NOMO-1 (cell line): ENCODE measurements around the gene DHX29.
"Not testable (repeated sequence)": the region's sequence is repeated elsewhere in the genome, so short reads cannot be mapped to it uniquely, and the experiment has no call there.

ENCODE experiments used
- DNase-seq, 2 experiments: peaks; one replicate each; lab custom pipeline; 2025; ENCODE audit not compliant: unreplicated experiment in 2 of 2; lab: John Stamatoyannopoulos, UW

The DHX29 gene

GRCh38 chr5:55307383-55308253 lies at the start of gene DHX29, which contains the start of gene MTREX:
TSS of gene DHX29 (minus strand) at chr5:55307694. CDS start at chr5:55307573, 121 bp downstream.
TSS of gene MTREX (plus strand) at chr5:55307989. CDS start at chr5:55308014, 25 bp downstream.
- DNase-seq: peak; percentile 84 to 85

GRCh38 chr5:55356896-55357295 lies 49.4 kb upstream of the DHX29 start:
- no peak for DNase-seq

- no peak for DNase-seq
Measured at GRCh38 chr5:55350754-55351153, 43.3 kb upstream of the DHX29 start.

- no peak for DNase-seq
Measured at GRCh38 chr5:55347786-55348185, 40.3 kb upstream of the DHX29 start.

GRCh38 chr5:55345327-55345726 lies 37.8 kb upstream of the DHX29 start:
- DNase-seq: no peak

- peak in 1 of 2 experiments; percentile 15 for DNase-seq
Measured at GRCh38 chr5:55344392-55344992, 37.0 kb upstream of the DHX29 start.

- DNase-seq: no peak
Measured at GRCh38 chr5:55343609-55344008, 36.1 kb upstream of the DHX29 start.

- DNase-seq: no peak
Measured at GRCh38 chr5:55343107-55343506, 35.6 kb upstream of the DHX29 start.

GRCh38 chr5:55338810-55339243 lies 31.3 kb upstream of the DHX29 start:
- DNase-seq: no peak

GRCh38 chr5:55338092-55338613 lies 30.7 kb upstream of the DHX29 start:
- no peak for DNase-seq

- no peak for DNase-seq
Measured at GRCh38 chr5:55333811-55334210, 26.3 kb upstream of the DHX29 start.

GRCh38 chr5:55333017-55333416 lies 25.5 kb upstream of the DHX29 start:
- no peak for DNase-seq

GRCh38 chr5:55331321-55331720 lies 23.8 kb upstream of the DHX29 start:
- DNase-seq: no peak

GRCh38 chr5:55327281-55327680 lies 19.8 kb upstream of the DHX29 start:
- DNase-seq: no peak

GRCh38 chr5:55325621-55326020 lies 18.1 kb upstream of the DHX29 start:
- no peak for DNase-seq

GRCh38 chr5:55324815-55325418 lies 17.4 kb upstream of the DHX29 start:
- DNase-seq: peak in 1 of 2 experiments; percentile 42

- no peak for DNase-seq
Measured at GRCh38 chr5:55324006-55324405, 16.5 kb upstream of the DHX29 start.

- DNase-seq: no peak
Measured at GRCh38 chr5:55320571-55320970, 13.1 kb upstream of the DHX29 start.

GRCh38 chr5:55319491-55319890 lies 12.0 kb upstream of the DHX29 start:
- no peak for DNase-seq

- not testable (repeated sequence) for DNase-seq
Measured at GRCh38 chr5:55318237-55318636, 10.7 kb upstream of the DHX29 start.

GRCh38 chr5:55316837-55317236 lies 9.3 kb upstream of the DHX29 start:
- no peak for DNase-seq
